Measurements from ENCODE around the gene OR6Q1.
"Not testable (repeated sequence)": the region's sequence is repeated elsewhere in the genome, so short reads cannot be mapped to it uniquely, and the experiment has no call there.

Gene OR6Q1

GRCh38 chr11:58030653-58031052, at the start of gene OR6Q1:
TSS of gene OR6Q1 (plus strand) at chr11:58030953. CDS start at chr11:58030953, 0 bp downstream.
- no peak for DNase-seq

DNA sequence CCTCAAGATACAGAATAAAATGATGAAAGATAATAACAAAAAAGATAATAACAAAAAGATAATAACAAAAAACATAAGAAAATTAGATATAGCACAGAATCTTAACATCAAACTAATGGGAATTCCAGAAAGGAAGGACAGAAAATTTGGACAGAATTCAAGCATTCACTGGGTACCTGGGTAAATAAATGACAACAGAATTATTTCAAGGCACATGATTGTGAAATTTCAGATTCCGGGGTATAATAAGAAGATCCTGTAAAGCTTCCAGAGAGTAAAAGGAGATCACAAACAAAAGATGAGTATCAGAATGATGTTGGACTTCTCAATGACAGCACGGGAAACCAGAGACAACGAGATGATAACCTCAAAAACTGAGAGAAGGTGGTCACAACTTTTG, 49.2 kb upstream of the OR6Q1 start:
- DNase-seq, result no peak

DNA sequence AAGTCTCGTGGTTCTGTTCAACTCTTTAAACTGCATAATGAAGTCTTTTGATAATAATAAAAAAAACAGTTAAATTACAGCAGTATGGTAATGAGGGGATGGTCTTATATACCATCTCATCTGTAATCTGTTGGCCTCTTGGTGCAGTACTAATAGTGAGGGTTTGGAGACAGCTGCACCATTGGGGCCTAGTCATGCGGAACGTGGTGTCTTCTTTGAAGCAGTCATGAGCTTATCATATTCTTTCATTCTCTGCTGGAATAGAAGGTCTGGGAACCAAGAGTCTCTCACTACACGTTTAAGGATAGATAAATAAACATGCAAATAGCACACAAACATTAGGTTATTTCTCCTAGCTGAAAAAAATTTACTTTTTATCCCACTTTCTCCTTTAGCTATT, 48.0 kb upstream of the OR6Q1 start:
- no peak for DNase-seq

- no peak for DNase-seq
These were observed 47.6 kb upstream of the OR6Q1 start for GRCh38 chr11:57983191-57983590.

DNA sequence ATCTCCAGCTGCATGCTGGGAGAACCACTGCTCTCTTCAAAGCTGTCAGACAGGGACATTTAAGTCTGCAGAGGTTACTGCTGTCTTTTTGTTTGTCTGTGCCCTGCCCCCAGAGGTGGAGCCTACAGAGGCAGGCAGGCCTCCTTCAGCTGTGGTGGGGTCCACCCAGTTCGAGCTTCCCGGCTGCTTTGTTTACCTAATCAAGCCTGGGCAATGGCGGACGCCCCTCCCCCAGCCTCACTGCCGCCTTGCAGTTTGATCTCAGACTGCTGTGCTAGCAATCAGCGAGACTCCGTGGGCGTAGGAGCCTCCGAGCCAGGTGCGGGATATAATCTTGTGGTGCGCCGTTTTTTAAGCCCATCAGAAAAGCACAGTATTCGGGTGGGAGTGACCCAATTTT, 31.2 kb upstream of the OR6Q1 start:
- DNase-seq, result not testable (repeated sequence)

- DNase-seq, result not testable (repeated sequence)
These were observed 30.7 kb upstream of the OR6Q1 start for GRCh38 chr11:58000021-58000420.

DNA sequence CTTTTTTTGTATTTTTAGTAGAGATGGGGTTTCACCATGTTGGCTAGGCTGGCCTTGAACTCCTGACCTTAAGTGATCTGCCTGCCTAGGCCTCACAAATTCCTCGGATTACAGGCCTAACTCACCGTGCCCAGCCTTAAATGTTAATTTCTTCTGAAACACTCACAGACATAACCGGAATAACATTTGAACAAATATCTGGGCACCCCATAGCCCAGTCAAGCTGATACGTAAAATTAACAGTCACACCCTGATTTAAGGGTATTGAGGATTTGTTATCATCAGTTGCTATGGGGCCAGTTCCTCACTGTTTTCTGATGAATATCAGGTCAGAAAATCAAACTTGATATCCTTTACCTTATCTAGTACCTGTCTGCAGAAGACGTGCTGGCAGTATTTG, 30.1 kb upstream of the OR6Q1 start:
- DNase-seq, result no peak

DNA sequence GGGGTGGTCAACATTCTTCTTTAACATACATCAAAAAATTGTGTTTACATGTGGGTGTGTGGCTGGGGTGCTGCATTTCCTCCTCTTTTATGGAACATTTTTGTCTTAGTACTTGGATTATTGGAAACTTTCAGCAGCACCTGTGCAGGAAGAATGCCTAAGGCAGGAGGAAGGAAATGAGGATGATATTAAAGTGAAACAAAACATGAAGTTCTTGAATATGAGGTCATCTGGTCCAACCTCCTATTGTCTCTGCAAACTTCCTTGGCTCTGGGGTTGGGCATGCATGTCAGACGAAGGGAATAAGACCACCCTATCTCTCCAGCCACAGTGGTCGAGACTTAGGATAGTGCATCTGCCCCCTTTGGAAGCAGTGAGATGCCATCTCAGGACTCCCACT, 27.7 kb upstream of the OR6Q1 start:
- no peak for DNase-seq

DNA sequence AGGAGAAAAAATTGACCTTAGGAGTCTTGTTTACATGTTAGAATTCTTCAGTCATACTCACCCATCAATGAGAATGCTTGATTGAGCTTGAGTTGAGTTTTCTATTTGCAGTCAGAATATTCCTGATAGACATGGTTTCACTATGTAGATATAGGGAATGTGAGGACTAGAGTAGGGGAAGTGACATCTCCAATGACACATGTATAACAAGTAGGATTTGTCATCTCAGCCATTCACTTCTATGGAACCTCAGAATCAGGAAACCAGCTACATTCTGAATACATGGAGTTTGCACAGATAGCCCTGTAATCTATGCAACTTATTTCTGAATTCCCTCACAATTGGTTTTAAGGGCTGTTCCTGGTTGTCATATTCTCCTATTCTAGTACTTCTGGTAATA, 27.2 kb upstream of the OR6Q1 start:
- no peak for DNase-seq

- no peak for DNase-seq
These were observed 26.1 kb upstream of the OR6Q1 start for GRCh38 chr11:58004664-58005063.

DNA sequence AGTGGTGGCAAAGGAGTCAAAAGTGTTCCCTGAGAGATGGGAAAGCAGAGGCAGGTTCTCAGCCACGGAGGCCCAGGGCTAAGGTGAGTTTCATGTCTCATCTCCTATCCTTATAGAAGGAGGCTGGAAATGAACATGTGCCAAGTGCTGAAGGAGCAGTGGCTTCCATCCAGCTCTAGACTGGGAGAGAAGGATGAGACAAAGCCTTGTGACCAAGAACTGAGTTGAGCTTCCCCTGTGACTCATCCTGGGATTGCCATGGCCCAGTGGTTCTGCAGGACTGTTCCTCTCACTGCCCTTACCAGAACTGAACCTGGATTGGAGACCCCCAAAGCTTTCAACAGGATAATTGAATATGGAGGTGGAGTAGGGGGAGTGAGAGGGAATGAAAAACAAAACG, 23.8 kb upstream of the OR6Q1 start:
- no peak for DNase-seq

- DNase-seq, result no peak
These were observed 19.0 kb upstream of the OR6Q1 start for GRCh38 chr11:58011771-58012170.

DNA sequence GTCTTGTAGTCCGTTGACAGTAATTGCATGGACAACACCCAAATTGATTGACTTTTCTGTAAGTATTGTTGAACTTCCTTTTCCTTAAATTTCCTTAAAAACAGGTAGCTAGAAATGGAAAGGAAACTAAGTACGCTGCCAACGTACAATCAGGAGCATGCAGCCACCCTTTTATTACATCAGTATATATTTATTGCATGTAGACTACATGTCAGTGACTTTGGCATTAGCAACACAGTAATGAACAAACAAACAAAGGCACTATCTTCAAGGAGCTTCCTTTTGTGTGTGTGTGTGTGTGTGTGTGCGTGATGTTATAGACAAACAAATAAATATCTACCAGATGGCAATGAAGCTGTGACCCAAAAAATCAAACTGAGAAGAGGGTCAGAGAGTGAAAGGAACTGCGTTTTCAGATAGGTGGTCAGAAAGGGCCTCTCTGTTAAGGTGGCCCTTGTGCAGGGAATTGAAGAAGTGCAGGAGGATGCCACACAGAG, 7.3 kb upstream of the OR6Q1 start, which contains the start of gene OR9Q1:
TSS of gene OR9Q1 (plus strand) at position 447 of the 497 bp plus-strand sequence. CDS start 155,564 bp downstream, outside the sequence.
- no peak for DNase-seq

GRCh38 chr11:58024601-58025091, 6.1 kb upstream of the OR6Q1 start:
- DNase-seq, result no peak

GRCh38 chr11:58027341-58027740, 3.4 kb upstream of the OR6Q1 start:
- no peak for DNase-seq

DNA sequence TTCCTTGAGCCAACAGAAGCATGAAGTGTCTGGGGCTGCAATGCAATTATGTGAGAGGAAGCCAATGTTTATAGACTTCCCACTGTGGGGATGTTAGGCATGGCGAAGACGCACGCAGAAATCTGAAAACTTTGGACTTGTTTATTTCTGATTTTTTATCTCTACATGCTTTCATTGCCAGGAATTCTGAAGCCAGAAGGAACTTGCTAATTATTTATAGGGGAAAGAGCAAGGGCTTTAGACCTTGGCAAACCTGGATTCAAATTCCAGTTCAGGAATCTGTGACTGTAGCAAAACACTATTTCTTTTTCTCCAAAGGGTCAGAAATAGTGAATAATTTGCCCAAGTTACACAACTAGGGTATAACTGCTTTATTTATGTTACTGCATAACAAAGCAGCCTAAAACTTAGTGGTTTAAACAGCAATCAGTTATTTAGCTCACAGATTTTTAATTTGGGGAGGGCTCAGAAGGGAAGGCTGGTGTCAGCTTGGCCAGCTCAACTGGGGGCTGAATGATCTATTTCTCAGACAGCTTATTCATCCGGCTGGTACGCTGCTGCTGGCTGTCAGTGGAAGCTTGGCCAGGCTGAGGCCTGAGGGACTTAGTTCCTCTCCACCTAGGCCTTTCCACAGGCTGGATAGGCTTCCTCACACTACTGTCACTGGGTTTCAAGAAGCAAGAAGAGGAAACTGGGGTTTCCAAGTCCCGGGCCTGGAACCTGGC, 1.9 kb upstream of the OR6Q1 start:
- DNase-seq, result no peak

- DNase-seq, result no peak
These were observed 3.7 kb downstream of the OR6Q1 start for GRCh38 chr11:58034471-58034870.

DNA sequence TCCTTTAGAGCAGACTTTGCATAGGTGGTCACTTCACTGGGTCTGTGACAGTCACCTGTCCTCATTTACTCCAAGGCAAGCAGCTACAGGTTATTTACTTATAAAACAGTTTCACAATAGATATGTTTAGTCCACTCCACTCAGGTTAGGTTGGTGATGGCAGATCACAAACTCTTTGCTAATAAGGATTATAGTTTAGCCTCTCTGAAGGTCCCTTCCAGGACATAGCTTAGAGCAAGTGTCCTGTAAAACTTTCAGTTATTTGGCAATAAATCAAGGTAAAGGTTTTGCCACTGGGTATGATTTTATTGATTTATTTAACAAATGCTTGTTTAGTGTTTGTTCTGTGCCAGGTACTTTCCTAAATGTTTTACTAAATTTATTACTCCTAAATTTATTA, 8.8 kb downstream of the OR6Q1 start:
- no peak for DNase-seq

- DNase-seq, result no peak
These were observed 12.6 kb downstream of the OR6Q1 start for GRCh38 chr11:58043379-58043778.

GRCh38 chr11:58046231-58046630, 15.5 kb downstream of the OR6Q1 start:
- no peak for DNase-seq

DNA sequence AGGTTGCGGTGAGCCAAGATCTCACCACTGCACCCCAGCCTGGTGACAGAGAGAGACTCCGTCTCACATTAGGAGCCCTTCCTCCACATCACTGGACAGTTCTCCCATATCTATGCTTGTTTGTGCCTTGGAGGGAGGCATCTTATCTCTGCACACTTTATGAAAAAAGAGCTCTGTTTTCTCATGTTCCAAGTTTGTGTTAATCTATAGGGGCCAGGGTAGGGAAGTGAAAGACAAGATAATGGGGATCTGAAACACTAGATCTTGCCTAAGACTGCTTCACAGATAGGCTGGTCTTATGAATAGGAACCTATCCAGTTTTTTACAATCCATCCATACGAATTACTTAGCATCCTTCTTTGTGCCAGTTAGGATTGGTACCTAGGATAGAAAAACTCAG, 17.1 kb downstream of the OR6Q1 start:
- DNase-seq, result no peak

DNA sequence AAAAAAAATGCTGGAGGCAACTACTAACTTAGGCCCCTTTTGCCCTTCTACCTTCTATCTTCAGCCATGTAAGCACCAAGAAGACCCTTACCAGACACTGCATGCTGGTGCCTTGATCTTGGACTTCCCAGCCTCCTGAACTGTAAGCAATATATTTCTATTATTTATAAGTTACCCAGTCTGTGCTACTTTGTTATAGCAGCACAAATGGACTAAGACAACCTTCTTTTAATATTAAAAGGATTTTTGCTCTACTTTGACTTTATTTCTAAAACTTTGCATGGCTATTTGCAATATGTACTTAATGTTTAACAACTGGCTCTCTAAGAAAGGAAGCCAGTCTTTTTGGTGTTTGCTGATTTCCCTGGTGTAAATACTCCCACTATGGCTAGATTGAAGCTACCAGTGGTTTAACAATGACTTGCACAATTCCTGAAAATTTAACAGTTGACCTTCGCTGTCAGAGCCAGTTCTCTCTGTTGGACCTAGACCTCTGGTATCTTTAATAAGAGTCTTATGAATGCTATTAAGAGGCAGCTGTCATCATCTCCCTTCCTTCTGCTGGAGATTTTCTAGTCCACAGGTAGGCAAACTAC, 25.2 kb downstream of the OR6Q1 start:
- no peak for DNase-seq

- no peak for DNase-seq
These were observed 26.7 kb downstream of the OR6Q1 start for GRCh38 chr11:58057481-58057880.

DNA sequence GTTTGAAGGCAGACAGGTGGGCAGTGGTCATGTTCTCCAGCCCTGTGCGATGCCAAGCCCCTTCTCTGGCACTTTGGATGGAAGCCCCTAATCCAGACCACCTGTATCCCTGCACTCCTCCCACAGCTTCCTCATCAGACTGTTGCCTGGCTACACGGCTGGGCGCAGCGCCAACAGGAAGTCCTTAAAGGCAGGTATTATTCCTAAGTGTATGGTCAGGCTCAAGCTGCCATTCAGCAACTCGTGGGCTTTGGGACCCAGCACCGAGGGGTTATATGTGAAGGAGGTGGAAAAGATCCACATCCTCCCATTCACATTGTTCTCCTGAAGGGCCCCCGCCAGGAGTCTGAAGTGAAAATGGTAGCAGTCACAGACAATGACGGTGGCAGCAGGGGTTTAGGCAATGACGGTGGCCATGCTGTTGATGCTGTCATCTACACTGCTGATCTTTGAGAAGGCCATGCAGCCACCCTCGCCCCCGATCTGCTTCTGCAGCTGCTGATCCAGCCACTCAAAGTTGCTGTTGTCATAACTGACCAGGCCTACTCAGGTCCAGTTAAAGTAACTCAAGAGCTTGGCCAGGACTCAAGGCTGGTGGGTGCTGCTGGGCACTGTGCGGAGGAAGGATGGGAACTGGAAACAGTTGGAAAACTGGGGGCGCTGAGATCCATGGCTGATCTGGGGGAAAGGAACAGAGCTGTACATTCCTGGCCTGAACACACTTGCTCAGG, 27.7 kb downstream of the OR6Q1 start:
- no peak for DNase-seq
